ES-I3 (cell line): ENCODE results near the gene DKK3.

Experiments
- H3K36me3 ChIP-seq: 2 replicates; pipeline ENCODE4 v1.6.1; 2013; ENCODE audit warnings: mild to moderate bottlenecking, low read length, control low read depth, moderate library complexity; ENCODE audit not compliant: insufficient read depth
- H3K4me1 ChIP-seq: 2 replicates; pipeline ENCODE4 v1.6.1; 2013; ENCODE audit warnings: mild to moderate bottlenecking, control low read depth, low read length; ENCODE audit not compliant: insufficient read depth
- H3K9ac ChIP-seq: 2 replicates; pipeline ENCODE4 v1.6.1; 2013; ENCODE audit warnings: low read depth, mild to moderate bottlenecking, low read length, moderate library complexity
- H3K9me3 ChIP-seq: 2 replicates; pipeline ENCODE4 v1.6.1; 2013; ENCODE audit warnings: mild to moderate bottlenecking, low read length, moderate library complexity; ENCODE audit not compliant: control insufficient read depth, insufficient read depth

DKK3 gene

GRCh38 chr11:11985954-11986949 is 22.2 kb downstream of the DKK3 start:
- Histone ChIP-seq H3K9me3 (no peaks in the 10 kb centered on the region), H3K36me3 (no peaks in the 10 kb centered on the region), H3K9ac (no peak overlapping the region), H3K4me1 (peaks cover 19% of the 10 kb centered on the region)

- no peaks in the 10 kb centered on the region for H3K9me3 ChIP-seq
- peaks cover 20% of the 10 kb centered on the region for H3K4me1 ChIP-seq
- H3K9ac ChIP-seq: no peak overlapping the region
- H3K36me3 ChIP-seq: no peaks in the 10 kb centered on the region
Measured at GRCh38 chr11:11985016-11985715, 23.3 kb downstream of the DKK3 start.

DNA sequence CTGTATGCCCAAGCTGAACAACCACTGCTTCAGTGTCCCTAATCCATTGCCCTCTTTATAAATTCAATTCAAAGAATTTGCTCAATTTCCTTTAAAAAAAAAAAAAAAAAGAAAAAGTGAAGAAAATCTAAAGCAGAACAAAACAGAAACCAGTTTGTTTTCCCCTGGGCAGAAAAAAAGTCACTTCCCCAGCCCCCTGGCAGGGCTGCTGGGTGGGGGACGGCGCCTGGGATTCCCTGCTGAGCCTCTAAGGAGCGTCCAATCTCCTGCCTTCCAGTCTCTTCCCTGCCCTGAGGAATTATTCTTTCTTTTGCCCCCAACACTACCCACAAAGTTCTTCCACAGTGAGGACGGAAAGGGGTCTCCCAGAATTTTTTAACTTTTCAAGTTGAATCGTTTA is 23.9 kb downstream of the DKK3 start:
- H3K4me1 ChIP-seq: peaks cover 27% of the 10 kb centered on the region
- no peak overlapping the region for H3K9ac ChIP-seq
- no peaks in the 10 kb centered on the region for H3K36me3 ChIP-seq
- no peaks in the 10 kb centered on the region for H3K9me3 ChIP-seq

- H3K36me3 ChIP-seq: no peaks in the 10 kb centered on the region
- H3K9ac ChIP-seq: no peak overlapping the region
- no peaks in the 10 kb centered on the region for H3K9me3 ChIP-seq
- H3K4me1 ChIP-seq: peaks cover 28% of the 10 kb centered on the region
Measured at GRCh38 chr11:11983427-11983826, 25.0 kb downstream of the DKK3 start.

DNA sequence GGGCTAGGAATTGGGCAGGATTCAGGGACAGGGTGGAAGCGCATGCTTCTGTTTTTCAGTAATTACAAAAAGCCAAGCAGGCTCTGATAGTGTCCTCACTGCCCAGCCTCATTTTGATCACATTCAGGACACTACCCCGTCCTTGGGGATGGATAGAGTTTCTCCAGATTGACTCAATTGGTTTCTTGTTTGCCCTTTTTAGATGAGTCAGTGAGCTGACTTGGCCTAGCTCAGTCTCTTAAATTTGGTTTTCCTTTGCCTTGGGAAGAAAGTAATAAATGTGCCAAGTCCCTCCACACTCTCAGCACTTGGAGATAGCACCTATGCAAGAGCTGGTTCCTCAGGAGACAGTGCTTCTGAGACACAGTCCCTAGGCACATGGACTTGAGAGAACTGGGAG is 25.5 kb downstream of the DKK3 start:
- Histone ChIP-seq H3K4me1 (peaks cover 27% of the 10 kb centered on the region), H3K36me3 (no peaks in the 10 kb centered on the region), H3K9ac (no peak overlapping the region), H3K9me3 (no peaks in the 10 kb centered on the region)

GRCh38 chr11:11982461-11982860 is 26.0 kb downstream of the DKK3 start:
- no peaks in the 10 kb centered on the region for H3K9me3 ChIP-seq
- no peaks in the 10 kb centered on the region for H3K36me3 ChIP-seq
- peaks cover 26% of the 10 kb centered on the region for H3K4me1 ChIP-seq
- H3K9ac ChIP-seq: no peak overlapping the region

- no peak overlapping the region for H3K9ac ChIP-seq
- no peaks in the 10 kb centered on the region for H3K36me3 ChIP-seq
- H3K4me1 ChIP-seq: peaks cover 25% of the 10 kb centered on the region
- H3K9me3 ChIP-seq: no peaks in the 10 kb centered on the region
Measured at GRCh38 chr11:11981840-11982239, 26.6 kb downstream of the DKK3 start.

DNA sequence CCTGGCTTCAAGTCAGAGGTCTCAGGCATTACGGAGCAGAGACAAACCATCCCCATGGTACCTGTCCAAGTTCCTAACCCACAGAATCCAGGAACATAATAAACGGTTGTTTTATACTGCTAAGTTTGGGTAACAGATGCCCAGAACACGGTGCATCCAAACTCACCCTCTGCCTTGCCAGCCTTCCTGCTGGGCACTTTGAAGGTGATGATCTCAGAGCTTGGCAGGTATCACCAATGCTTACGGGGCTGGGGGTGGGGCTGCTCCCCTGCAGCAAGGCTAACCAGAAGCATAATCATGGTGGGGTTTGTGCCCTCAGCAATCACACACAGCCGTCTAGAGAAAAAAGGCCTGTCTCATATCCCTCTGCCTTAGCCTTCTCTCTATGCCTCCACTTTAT is 27.1 kb downstream of the DKK3 start:
- no peaks in the 10 kb centered on the region for H3K9me3 ChIP-seq
- no peak overlapping the region for H3K9ac ChIP-seq
- H3K36me3 ChIP-seq: no peaks in the 10 kb centered on the region
- peaks cover 25% of the 10 kb centered on the region for H3K4me1 ChIP-seq

GRCh38 chr11:11980841-11981308 is 27.6 kb downstream of the DKK3 start:
- no peak overlapping the region for H3K9ac ChIP-seq
- H3K36me3 ChIP-seq: no peaks in the 10 kb centered on the region
- no peaks in the 10 kb centered on the region for H3K9me3 ChIP-seq
- H3K4me1 ChIP-seq: peaks cover 27% of the 10 kb centered on the region

DNA sequence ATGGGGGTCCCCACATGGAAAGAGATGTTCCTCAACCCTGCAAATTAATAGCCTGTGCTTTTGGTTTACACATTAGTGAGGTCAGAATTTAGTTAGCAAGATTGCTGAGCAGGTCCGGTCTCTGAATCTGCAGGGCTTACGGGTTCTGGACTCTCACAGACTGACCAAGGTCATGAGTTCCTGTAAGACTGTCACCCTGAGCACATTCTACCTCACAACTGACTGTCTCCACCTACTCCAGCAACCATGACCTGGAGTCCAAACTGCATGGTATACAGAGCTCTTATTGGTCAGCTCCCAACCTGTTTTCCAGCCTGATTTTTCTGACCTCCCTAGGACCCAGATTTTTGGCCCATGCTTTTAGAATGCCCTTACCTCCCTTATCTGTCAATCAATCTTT is 28.2 kb downstream of the DKK3 start:
- peaks cover 30% of the 10 kb centered on the region for H3K4me1 ChIP-seq
- H3K9ac ChIP-seq: no peak overlapping the region

GRCh38 chr11:11979488-11980117 is 28.8 kb downstream of the DKK3 start:
- H3K36me3 ChIP-seq: no peaks in the 10 kb centered on the region
- peaks cover 26% of the 10 kb centered on the region for H3K4me1 ChIP-seq
- H3K9me3 ChIP-seq: no peaks in the 10 kb centered on the region
- no peak overlapping the region for H3K9ac ChIP-seq

More for the DNA sequence above, 28.2 kb downstream of the DKK3 start:
- no peaks in the 10 kb centered on the region for H3K36me3 ChIP-seq
- no peaks in the 10 kb centered on the region for H3K9me3 ChIP-seq

GRCh38 chr11:11978792-11979487 is 29.5 kb downstream of the DKK3 start:
- H3K9me3 ChIP-seq: no peaks in the 10 kb centered on the region
- no peaks in the 10 kb centered on the region for H3K36me3 ChIP-seq
- peaks cover 26% of the 10 kb centered on the region for H3K4me1 ChIP-seq
- no peak overlapping the region for H3K9ac ChIP-seq

DNA sequence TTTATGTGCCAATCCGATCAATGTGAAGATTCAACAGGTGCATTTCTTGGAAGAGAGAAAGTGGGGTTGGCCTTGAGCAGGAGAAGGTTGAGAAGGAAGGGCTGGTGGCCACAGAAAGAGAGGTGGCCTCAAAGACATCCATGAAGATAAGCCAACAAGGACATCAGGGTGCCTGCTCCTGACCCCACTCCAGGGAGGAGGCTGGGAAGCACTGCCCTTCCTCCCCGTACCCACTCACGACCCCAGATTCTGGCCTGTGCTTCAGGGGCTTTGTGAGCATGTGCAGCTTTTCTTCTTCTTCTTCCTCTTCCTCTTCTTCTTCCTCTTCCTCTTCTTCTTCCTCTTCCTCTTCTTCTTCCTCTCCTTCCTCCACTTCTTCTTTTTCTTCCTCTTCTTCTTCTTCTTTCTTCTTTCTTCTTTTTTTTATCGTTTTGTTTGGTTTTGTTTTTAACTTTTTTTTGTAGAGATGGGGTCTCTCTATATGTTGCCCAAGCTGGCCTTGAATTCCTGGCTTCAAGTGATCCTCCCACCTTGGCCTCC is 30.3 kb downstream of the DKK3 start:
- no peaks in the 10 kb centered on the region for H3K36me3 ChIP-seq
- H3K9ac ChIP-seq: no peak overlapping the region
- no peaks in the 10 kb centered on the region for H3K9me3 ChIP-seq
- peaks cover 28% of the 10 kb centered on the region for H3K4me1 ChIP-seq
